Stimulated activated CD4-positive, alpha-beta T cell treated with anti-CD3 and anti-CD28 coated beads, Interleukin-2, amount 100 ng/mL, for 24 hours (primary cell): Measurements from ENCODE around the gene KCNIP3.

Experiments used
- DNase-seq, 2 donors: peaks; one replicate each; pipeline ENCODE4 v3.0.0-alpha.2; 2020

KCNIP3 gene

DNA sequence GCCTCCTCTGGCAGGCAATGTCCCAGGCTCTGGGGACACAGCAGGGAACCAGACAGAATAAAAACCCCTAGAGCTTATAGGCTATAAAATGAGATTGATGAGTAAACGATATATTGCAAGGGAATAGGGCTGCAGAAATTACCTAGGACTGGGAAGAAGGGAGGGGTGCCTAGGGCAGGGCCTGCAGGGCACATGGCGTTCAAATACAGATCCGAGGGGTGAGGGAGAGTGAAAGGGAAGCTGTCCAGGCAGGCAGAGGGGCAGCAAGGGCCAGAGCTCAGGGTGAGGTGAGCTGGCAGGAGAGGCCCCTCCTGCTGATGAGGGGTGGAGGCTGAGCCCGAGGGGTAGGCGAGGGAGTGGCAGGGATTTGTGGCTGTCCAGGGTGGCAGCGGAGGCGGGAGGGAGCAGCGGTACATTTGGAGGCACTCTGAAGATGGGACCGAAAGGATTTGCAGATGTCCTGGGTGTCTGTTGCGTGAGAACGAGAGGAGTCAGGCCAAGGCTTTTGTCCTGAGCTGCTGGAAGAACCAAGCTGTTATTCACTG is 33.7 kb downstream of the KCNIP3 start:
- no peak for DNase-seq

DNA sequence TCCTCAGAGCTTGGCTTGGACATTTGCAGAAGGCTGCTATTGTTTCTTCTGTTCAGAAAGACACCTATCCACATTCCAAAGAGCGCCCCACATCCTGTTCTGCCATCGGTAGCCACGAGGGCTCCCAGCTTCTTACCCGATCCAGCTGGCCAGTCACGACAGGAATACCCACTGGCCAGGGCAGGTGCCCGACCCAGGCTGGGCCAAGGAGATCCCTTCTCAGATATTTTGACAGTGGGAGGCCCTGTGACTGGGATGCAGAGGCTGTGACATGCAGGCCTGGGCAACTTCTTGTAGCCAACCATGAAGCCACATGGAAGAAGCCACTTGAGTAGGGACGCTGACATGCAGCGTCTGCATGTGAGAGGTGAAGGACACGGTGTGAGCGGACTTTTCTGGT is 34.5 kb downstream of the KCNIP3 start:
- DNase-seq, result no peak

DNA sequence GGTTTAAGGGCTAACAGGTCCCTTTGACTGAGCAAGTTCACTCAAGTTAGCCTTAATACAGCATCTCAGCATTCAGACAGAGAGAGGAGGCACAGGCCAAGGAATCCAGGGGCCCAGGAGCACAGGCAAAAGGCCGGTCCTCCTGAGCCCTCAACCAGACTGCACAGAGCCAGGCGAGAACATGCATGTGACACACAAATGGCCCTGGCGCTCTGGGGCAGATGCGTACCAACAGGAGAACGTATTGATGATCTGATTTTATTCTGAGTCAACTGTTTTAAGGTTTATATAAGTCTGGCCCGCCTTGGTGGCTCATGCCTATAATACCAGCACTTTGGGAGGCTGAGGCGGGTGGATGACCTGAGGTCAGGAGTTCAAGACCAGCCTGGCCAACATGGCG is 34.9 kb downstream of the KCNIP3 start:
- DNase-seq, result no peak

DNA sequence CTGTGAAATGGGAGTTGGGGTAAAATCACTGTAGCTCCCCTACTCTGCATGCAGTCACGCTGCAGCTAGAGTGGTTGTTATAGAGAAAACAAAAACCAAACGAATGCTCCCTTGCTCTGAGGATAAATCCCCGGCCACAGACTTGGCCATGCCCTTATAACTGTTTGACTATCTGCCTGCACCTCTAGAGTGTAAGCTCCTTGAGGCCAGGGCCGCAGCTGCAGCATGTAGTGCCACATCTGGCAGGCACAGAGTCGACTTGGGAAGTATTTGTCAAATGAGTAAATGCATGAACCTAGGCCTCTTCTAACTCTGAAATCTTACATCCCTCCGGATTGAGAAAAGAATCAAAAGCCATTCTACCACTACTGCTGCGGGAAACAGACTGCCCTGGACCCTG is 35.9 kb downstream of the KCNIP3 start:
- DNase-seq, result no peak

DNA sequence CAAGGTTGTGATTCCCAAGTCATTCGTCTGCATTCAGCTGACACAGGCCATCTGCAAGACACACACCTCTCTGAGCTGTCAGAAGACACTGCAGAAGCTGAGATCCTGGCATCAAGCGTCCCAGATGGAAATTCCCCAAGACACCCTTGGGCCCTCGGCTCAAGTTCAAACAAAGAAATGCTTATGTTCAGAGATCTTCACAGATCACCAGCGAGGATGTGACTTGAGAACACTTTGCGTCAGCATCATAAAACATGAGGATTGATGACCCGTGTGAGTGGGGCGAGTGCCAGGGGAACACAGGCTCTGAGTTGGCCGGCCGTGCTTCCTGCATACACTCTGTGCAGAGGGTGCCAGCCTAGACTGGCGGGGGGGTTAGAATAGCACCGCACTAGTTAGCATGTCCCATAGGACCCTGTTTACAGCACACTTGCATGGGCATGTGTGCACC is 36.8 kb downstream of the KCNIP3 start:
- no peak for DNase-seq

DNA sequence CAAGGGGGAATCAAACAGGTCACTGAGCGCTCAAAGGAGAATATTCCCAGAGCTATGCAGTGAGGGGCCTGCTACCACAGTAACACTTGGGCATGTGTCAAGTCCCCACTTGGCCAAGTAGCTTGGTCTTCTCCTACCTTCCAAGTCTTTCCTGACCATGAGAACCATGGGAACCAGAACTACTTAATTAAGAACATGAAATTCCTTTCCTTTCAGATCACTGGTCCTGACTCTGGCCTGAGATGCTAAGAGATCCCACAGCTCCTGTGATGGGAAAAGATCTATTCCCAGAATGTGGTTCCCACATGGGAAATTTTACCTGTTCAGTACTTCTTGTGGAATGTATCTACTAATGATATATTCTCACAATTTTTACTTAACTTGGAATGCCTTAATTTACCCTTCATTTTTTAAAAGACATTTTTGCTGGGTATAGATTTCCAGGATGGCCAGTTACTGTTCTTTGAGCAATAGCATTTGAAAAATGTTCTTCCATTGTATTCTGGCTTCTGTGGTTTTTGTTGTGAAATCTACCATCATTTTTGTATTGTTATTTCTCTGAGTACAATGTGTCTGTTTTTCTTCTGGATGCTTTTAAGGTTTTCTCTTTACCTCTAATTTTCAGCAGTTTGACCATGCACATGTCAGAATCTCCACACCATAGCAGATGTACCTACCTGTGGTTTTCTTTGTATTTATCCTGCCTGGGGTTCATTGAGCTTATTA is 37.9 kb downstream of the KCNIP3 start:
- DNase-seq, result no peak

DNA sequence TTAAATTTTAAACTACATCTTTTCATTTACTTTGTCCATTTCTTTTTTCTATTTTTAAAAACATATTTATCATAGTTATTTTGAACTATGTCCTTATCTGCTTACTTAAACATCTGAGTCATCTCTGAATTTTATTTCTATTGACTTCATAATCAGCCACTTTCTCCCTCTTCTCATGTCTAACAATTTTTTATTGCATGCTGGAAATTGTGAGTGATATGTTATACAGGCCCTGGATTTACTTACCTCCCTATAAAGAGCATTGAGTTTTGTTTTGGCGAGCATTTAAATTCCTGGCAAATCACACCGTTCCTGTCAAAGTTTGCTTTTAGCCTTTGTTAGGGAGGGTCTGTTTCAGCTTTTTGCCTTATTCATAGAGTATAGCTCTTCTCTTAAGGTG is 39.3 kb downstream of the KCNIP3 start:
- no peak for DNase-seq

DNA sequence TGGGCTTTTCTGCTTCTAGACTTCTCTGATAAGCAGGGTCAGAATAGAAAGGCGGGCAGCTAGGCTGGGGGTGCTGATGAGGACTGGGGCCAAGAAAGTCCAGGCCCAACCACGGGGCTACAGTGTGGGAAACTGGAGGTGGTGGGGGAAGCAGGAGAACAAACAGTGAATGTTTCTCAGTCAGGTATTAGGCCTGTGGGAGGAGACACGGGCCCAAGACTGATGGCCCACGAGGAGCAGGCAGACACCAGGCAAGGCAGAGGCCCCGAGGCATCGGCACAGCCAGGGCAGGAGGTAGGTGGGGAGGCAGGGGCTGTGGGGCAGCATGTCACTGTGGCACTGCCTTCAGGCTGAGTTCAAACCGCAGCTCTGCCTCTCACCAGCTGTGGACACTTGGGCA is 40.7 kb downstream of the KCNIP3 start:
- DNase-seq, result no peak

DNA sequence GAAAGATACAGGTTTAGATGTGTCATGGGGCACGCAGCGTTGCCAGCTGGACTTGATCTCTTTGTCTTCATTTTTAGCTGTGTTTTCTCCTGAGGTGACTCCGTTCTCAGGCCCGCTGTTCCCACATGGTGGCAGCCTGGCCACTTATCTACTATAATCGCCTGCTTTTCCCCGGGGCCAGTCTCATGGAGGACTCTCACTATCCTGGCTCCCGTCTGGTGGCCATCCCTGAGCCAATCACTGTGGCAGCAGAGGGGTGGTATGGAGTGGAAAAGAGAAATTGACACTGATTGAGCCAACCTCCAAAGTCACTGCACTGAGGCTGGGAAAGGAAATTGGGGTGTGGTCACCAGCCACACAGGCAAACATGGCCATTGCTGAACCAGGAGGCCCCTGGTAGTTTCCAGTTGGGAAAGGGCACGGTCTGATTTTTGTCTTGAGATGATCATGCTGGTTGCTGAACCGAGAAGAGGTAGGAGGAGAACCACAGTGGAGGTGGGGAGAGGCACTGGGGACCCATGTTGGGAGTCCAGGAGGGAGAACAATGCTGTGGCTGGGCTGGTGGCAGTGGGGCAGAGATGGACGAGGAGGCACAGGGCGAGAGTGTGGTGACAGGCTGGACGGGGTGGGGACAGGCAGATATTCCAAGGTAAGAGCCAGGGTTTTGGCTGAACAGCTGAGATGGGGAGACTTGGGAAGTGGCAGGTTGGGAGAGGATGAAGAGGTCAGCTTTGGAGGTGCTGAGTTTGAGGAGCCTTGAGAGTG is 45.6 kb downstream of the KCNIP3 start:
- DNase-seq, result no peak

DNA sequence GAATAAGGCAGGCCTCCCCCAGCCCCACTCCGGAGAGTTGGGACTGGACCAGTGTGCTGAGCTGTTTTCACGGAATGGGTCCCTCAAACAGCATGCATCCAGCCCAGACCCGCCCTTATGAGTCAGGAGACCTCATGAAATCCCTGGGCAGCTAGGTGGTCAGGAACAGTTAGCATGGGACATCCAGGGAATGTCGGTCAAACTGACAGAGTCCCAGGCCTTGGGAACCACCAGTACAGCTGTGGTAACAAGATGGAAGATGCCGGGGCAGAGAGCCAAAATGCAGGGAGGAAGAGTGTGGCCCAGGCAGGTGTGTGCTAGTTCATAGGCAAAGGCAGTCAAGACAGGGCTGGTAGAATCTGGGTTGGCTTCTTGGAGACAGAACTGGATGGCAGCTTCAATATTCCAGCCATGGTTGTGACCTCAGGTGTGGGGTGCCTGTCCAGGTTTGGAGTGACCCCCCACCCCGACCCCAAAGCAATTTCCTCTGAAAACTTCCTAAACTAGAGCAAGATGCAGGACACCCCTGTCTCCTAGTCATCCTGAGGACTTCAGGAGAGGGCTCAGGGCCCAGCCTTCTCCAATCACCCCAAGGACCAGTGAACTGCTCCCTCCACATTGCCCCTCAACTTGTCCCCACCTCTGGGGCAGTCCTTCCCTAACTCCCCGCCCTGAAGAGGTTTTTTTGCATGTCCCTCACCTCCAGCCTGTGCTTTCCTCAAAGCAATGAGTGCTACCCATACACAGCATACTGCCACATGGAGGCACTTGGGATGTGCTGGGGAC is 46.5 kb downstream of the KCNIP3 start:
- no peak for DNase-seq

DNA sequence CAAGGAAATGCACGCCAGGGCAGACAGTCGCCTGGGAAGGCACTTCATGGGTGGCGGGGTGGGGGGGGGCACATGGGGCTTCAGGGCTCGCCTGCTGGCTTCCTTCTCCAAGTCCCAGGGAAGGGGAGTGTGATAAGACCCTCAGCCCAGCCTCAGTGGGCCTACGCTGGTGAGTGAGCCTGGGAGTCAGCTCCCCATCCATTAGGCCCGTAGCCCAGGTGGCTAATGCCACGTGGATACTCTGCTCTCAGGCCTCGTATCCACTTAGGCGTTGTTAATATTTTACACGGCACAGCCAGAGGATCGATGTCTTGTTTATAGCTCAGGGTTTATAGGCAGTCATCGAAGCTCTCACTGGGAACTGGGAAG is 47.1 kb downstream of the KCNIP3 start:
- no peak for DNase-seq

DNA sequence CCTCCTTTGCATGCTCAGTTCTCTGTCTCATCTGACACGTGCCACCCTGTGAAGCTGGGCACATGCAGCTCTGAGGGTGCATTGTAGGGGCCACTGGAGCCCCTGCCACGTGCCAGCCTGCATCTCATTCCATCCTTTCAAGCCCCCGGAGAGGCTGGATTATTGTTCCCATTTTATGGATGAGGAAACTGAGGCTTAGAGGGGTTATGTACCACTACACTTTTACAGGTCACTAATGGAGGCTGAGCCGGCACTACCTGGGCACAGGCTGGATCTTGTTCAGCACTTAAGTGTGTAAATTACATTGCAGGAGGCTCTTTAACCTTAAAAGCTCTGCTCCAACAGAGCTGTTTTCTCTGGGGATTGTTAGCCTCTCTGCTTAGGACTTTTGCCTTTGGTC is 47.5 kb downstream of the KCNIP3 start:
- no peak for DNase-seq

DNA sequence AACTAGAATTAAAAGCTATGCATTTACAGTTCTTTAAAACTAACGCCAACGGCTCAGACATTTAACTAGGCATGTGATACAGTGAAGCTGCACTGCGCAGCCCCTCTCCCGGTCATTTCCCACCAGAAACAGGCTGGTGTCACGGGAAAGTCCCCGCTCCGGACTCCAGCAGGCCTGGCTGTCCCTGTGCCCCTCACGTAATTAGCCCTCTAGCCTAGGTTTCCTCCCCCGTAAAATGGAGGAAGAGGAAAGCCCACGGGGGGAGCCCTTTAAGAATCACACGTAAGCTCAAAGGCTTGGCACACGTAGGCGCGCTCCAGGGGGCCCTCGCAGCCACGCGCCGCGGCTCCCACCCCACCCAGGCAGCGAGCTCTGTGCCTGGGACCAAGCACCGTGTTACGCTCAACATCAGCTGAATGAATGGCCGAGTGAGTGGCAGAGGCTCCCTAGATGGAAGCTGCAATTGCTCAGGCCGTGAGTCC is 48.0 kb downstream of the KCNIP3 start:
- DNase-seq, result no peak

DNA sequence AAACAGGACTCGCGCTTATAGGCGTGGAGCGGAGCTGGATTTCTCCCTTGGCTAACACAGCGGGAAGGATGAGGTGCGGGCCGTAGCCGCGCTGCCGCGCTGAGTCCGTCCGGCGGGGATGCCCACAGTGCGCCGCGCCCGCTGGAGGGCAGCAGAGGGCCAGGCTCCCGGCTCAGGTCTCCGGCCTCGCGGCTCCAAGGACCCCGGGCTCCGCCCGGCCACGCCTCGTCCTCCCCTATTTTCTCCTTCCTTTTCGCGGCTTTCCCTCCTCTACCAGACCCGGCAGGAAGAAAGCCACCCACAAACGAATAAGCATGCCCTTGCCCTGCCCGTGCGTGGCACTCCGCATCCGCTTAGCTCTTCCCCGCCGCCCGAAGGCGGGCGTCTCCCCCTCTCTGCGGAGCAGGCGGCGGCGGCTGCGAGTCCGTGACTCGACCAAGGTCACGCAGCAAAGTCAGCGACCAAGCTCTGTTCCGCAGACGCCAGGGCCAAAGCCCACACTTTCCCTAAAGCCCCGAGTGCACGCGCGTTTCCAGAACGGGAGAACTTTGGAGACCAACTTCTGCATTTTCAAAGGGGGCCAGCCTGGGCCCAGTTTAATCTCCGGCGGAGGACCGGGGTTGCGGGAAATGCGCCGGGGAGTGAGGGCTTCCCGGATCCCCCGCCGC is 48.5 kb downstream of the KCNIP3 start:
- peak; percentile 70 to 84 for DNase-seq

DNA sequence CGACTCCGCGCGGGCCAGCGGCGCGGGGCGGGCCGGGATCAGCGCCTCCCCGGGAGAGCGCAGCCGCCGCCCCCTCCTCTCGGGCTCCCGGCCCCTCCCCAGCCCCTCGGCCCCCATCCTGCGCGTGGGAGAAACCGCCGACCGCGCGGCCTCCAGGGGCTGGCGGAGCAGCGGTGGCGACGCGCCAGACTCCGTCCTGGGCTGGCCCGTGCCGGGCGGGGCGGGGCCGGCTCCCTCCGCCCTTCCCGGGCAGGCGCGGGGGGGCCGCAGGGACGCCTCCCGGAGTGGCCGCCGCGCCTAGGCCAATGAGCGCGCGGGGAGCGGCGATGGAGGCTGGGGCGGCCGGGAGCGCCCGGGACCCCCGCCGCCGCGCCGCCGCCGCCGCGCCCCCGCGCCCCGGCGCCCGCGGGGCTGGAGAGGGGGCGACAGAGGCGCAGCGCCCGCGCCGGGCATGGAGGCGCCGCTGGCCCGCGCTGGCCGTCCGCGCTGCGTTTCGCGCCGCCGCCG is 49.1 kb downstream of the KCNIP3 start:
- DNase-seq, result peak in 1 of 2 donors; percentile 38

DNA sequence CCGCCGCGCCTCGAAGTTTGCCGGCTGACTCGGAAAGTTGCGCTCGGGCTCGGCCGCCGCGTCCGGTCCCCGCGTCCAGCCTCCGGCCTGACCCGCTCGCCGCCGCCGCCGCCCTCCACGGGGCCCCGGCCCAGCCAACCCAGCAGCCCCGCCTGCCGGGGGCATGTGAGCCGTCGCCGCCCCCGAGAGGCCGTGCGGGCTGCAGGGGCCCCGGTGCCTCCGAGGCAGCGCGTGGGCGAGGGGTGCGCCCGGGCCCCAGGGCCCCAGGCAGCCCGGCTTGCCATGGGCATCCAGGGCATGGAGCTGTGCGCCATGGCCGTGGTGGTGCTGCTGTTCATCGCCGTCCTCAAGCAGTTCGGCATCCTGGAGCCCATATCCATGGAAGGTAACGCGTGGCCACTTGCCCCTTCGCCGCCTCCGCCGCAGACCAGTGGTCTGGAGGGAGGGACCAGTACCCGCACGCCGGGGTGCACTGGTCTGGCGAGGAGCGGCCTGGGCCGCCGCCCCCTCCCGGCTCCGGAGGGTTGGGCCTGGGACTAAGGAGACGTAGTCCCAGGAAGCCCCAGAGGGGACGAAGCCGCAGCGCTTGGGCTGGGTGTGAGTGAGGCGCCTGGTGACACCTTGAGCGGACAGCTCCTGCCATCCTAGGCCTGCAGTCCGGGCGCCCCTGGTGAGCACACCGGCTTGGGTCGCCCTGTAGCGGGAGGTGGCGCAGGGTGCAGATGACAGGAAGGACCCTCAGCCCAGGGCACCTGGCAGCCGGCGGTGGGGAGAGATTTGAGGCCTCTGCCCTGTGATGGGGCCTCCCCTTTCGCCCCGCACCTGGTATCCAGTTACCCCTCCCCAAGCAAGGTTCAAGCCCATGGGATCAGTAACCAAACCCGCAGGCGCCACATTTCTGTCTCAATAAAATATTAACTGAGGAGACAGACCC is 49.9 kb downstream of the KCNIP3 start:
- DNase-seq, result peak in 1 of 2 donors; percentile 28

DNA sequence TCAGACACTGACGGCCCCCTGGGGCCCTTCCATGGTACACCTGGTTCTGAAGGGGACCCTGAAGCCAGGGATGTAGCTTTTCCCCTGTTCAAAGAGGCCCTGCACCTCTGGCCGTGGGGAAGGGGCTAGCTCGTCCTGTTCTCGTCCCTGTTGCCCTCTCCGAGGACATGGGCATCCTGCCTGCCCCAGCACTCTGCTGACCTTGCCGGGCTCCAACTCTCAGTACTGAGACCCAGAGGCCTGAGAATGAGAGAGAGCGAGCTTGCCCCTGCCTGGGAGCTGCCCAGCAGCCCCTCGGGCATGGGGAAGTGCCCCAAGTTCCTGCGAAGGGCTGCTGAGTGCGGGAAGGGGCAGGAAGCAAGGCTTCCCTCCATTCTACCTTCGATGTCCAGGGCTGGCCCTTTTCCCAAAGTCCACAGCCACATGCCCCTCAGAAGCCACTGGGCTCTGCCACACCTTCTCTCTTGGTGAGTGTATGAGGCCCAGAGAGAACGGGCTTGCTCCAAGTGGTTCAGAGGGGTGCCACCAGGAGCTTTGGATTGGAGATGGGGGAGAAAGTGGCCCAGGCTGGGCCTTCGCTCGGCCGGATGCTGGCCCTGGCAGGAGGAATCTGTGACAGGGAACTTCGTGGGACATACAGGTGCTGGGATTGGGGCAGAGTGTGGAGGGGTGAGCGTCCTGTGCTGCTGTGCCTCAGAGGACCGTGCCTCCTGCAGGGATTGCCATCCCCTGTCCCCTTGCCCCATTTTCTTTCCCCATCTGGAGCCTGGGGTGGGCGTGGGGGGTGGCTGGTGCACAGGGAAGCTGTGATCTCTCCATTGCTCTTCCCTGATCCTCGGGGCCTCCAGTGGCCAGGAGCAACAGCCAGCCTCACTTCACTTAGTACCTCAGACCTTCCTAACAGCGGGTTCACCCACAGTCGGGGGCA is 50.8 kb downstream of the KCNIP3 start:
- DNase-seq, result no peak

DNA sequence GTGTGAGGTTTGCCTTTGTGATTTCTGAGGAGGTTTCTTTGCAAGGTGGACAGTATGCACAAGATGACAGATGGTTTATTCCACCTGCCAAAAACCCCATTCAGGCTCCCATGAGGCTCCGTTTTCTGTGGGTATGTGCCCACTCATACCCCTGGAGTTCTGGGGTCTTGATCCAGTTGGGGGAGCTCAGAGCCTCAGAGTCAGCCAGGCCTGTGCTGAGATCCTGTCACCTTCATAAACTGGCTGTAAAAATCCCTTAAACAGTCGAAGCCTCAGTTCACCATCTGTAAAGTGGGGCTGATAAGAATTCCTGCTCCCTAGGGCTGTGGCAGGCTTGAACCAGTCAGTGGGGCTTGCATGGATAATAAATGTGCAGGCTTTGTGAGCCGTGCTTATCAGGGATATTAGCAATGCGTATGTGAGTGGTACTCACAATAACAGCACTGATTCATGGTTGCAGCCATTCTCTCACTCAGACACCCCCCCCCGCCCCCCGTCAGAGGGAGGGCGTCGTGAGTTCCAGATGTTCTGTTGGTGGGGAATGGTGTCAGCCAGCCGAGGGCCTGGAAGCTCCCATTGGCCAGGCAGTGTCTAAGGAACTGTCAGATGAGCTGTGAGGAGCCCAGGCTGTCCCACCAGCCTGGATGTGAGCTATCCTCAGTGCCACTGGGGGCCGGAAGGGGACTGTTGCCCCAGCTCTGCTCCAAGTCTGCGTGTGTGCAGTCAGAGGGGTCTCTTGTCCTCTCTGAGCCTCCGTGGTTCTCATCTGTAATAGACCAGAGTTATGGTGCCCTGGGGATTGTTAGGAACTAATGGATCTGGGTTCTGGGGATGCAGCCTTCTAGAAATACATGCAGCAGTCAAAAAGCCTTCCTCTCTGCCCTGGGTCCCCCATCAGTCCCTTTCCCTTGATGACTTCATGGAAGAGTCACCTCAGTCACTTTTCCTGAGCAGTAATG is 51.7 kb downstream of the KCNIP3 start:
- no peak for DNase-seq
